Muscle layer of colon (tissue), 2 donors: ENCODE data around the gene SPATA46.

Experiments used
- H3K27ac ChIP-seq: one replicate; pipeline ENCODE4 v1.7.0; 2013; ENCODE audit warnings: low read depth, mild to moderate bottlenecking, low read length, moderate library complexity
- H3K27me3 ChIP-seq, 2 donors: one replicate each; pipeline ENCODE4 v1.7.0; 2013; ENCODE audit warnings: low read length in 2 of 2, mild to moderate bottlenecking in 2 of 2; ENCODE audit not compliant: insufficient read depth in 2 of 2, control insufficient read depth in 1 of 2
- H3K36me3 ChIP-seq: one replicate; pipeline ENCODE4 v1.7.0; 2013; ENCODE audit warnings: mild to moderate bottlenecking, low read length; ENCODE audit not compliant: insufficient read depth
- H3K4me1 ChIP-seq: one replicate; pipeline ENCODE4 v1.7.0; 2013; ENCODE audit warnings: mild to moderate bottlenecking, low read length; ENCODE audit not compliant: insufficient read depth
- H3K4me3 ChIP-seq, 2 donors: one replicate each; pipeline ENCODE4 v1.7.0; 2013; ENCODE audit warnings: low read length in 2 of 2, low read depth in 1 of 2, mild to moderate bottlenecking in 1 of 2, moderate library complexity in 1 of 2
- H3K9ac ChIP-seq: one replicate; pipeline ENCODE4 v1.7.0; 2013; ENCODE audit warnings: low read length
- H3K9me3 ChIP-seq: one replicate; pipeline ENCODE4 v1.7.0; 2013; ENCODE audit warnings: mild to moderate bottlenecking, low read length
- donor health status: abdominal sarcoma.
- donor health status: Adenocarcinoma of cecum.

The SPATA46 gene

DNA sequence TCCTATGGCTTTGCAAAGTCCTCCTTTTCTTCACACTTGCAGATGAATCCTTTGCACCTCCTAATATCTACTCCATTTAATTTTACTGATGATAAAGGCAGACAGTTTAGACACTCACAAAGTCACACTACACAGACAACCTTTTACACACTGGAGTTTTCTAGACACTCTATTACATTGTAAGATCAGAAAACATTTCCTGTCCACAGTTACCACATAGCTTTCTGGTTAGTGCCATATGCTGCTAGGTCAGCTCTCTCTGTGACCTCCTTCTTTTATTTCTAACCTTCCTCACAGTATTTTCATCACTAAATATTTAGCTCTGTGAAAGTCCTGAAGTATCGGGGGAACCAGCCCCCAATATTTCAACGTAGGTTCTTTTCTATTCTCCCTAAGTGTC lies 30.2 kb upstream of the SPATA46 start:
- H3K27ac ChIP-seq = no peak overlapping the region
- H3K9ac ChIP-seq = no peak overlapping the region
- no peaks in the 10 kb centered on the region for H3K36me3 ChIP-seq
- H3K4me3 ChIP-seq = no peak overlapping the region
- H3K9me3 ChIP-seq = no peaks in the 10 kb centered on the region
- no peaks in the 10 kb centered on the region for H3K4me1 ChIP-seq
- no peaks in the 10 kb centered on the region for H3K27me3 ChIP-seq

DNA sequence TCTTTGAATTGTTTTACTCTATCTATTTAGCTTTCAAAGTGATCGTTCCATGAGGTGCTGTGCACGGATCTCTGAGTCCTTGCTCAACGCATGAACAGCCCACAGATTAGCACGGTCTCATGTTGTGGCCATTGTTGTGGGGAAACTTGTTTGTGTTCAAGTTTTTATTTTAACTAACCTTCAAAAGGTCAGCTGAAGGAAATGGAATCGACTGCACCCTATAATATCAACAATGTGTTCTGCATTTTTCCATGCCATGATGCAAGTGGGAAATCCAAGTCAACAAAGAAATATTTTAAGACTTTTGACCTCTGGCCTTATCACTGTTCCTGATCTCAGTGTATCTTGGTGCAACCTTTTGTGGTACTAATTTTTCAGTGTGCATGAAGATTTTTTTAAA lies 29.1 kb upstream of the SPATA46 start:
- no peaks in the 10 kb centered on the region for H3K36me3 ChIP-seq
- H3K9ac ChIP-seq = no peak overlapping the region
- no peak overlapping the region for H3K4me3 ChIP-seq
- H3K27me3 ChIP-seq = no peaks in the 10 kb centered on the region
- no peaks in the 10 kb centered on the region for H3K9me3 ChIP-seq
- no peak overlapping the region for H3K27ac ChIP-seq
- no peaks in the 10 kb centered on the region for H3K4me1 ChIP-seq

DNA sequence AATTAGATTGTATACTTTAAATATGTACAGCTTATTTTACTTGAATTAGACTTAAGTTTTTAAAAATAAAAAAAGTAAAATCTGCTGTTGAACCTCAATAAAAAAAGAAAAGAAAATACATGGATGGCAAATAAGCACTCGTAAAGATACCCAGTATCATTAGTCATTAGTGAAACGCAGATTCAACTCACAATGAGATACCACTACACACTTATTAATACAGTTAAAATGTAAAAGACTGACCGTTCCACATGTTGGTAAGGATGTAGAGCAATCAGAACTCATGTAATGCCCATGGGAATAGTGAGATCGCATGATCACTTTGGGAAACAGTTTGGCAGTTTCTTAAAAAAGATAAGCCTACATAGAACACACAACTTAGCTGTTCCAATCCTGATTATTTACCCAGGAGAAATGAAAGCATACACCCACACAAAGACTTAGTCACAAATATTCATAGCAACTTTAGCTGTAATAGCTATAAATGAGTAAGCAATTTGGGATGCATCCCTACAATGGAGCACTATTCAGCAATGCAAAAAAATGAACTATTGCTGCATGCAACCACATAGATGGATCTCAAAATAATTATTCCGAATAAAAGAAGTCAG lies 28.0 kb upstream of the SPATA46 start:
- Histone ChIP-seq H3K27ac (no peak overlapping the region), H3K9ac (no peak overlapping the region), H3K27me3 (no peaks in the 10 kb centered on the region), H3K4me3 (no peak overlapping the region), H3K4me1 (no peaks in the 10 kb centered on the region), H3K9me3 (no peaks in the 10 kb centered on the region), H3K36me3 (no peaks in the 10 kb centered on the region)

DNA sequence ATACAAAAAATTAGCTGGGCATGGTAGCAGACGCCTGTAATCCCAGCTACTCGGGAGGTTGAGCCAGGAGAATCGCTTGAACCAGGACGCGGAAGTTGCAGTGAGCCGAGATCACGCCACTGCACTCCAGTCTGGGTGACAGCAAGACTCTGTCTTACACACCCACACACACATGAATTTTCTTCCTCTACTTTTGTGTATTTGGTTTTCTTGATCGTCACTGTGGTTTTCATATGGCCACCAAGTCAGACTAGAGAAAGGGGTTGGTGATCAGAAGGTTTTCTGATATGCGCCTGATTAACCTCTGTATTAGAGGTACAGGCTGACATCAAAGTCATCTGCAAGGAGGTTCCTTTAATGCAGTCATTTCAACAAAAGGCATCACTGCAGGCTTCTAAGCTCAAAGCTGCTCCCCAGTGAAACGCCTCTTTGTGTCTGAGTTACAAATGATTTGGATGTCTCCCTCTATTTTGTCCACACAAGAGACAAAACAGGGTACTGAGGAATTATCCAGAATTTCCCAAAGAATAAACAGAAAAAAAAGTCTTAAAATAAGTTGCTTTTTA lies 24.2 kb upstream of the SPATA46 start:
- H3K9ac ChIP-seq = no peak overlapping the region
- no peaks in the 10 kb centered on the region for H3K36me3 ChIP-seq
- H3K9me3 ChIP-seq = no peaks in the 10 kb centered on the region
- H3K4me1 ChIP-seq = no peaks in the 10 kb centered on the region
- no peaks in the 10 kb centered on the region for H3K27me3 ChIP-seq
- no peak overlapping the region for H3K27ac ChIP-seq
- H3K4me3 ChIP-seq = no peak overlapping the region

DNA sequence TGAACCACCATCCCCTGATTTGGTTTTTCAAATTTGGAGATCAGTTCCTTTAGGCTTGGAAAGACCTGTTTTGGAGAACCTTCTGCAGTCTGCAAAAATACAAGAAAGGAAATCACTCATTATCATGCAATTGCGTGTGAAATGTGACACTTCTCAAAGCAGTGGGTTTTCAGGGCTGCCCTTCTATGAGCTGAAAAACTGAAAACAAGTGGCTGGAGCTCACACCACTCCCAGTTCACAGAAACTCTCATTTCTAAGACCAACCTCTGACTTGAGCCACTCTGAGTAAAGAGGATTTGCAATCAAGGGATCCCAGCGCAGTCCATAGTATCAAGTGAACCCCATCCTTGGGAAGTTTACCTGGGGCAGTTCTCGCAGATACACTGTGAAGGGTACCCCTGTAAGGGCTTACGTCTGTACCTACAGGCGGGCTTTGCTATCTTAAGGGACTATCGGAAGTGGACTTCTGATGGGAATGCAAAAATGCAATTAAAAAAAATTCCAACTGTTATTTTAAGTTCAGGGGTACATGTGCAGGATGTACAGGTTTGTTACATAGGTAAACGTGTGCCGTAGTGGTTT lies 22.4 kb upstream of the SPATA46 start:
- Histone ChIP-seq H3K27ac (no peak overlapping the region), H3K9me3 (no peaks in the 10 kb centered on the region), H3K4me1 (no peaks in the 10 kb centered on the region), H3K9ac (no peak overlapping the region), H3K4me3 (no peak overlapping the region), H3K36me3 (no peaks in the 10 kb centered on the region), H3K27me3 (no peaks in the 10 kb centered on the region)

DNA sequence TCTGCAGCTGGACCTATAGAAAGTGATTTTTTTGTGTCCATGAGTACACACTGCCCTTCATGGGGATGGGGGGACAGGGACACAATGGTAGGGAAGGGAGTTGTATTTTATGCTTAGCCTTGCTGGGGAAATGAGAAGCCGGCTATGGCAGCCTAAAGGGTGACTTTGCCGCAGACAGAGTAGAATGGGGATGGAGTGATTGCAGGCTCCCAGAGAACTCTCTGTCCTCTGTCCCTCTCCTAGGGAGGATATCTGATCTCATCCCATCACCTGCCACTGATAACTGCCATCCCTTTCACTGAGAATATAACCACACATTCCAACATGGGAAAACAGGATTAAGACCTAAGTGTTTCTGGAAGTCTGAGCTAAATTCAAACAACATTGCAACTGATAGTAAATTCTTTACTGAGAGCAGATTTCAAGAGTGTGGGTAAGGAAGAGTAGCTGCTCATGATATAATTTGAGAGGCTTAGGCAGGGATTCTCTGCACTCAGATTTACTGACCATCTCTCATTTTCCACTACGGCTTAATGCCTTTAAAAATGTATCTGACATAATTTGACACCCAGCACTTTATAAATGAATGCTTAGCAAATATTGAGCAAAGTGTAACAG lies 21.4 kb upstream of the SPATA46 start:
- Histone ChIP-seq H3K36me3 (no peaks in the 10 kb centered on the region), H3K4me3 (no peak overlapping the region), H3K9me3 (no peaks in the 10 kb centered on the region), H3K4me1 (no peaks in the 10 kb centered on the region), H3K27ac (no peak overlapping the region), H3K27me3 (no peaks in the 10 kb centered on the region), H3K9ac (no peak overlapping the region)

DNA sequence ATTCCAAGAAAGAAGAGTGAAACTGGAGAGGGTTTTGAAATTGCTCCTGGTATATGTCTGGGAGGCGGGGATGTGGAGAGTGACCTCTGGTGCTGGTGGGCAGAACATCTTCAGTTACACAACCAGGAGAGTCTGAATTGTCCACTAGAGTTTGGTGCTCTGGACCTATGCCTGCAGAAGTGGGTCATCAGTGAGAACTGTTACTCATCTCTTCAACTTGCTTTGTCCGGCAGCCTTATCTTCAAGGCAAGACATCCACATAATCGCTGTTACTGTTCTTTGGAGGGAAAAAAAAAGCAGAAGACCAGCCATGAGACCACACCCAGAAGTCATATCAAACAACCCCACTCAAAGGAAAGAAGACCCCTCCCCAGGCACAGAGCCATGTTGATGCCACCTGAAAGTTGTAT lies 20.4 kb upstream of the SPATA46 start:
- Histone ChIP-seq H3K4me1 (no peaks in the 10 kb centered on the region), H3K27me3 (no peaks in the 10 kb centered on the region), H3K4me3 (no peak overlapping the region), H3K9ac (no peak overlapping the region), H3K27ac (no peak overlapping the region), H3K9me3 (no peaks in the 10 kb centered on the region), H3K36me3 (no peaks in the 10 kb centered on the region)

DNA sequence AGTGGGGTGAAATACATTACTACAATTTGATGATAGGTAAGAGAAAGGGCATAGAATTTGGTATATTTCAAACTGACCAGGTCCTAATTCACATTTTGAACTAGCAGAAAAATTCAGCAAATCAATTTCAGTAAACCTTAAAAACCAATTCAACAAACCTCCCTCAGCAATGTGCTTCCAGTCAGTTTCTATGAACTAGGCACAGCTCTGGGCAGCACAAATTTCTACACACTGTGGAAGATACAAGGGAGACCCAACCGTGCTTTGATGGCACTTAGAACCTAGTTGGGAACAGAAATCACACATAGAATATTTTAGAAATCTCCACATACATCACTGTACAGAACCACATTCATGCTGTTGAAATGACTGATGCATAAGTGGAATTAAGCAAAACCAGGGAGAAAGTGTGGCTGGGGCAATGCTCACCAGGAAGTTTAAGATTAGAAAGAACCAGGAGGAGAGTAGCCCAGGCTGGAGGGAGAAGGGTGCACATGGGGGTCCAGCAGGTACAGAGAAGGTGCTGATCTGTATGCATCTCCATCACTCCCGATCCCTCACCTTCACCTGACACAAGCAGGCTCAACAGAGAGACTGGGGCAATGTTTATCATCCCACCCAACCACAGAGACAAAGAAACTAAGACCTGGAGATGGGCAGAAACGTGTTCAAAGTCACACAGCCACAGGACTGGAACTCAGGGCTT lies 19.7 kb upstream of the SPATA46 start:
- Histone ChIP-seq H3K4me1 (no peaks in the 10 kb centered on the region), H3K36me3 (no peaks in the 10 kb centered on the region), H3K4me3 (no peak overlapping the region), H3K9me3 (no peaks in the 10 kb centered on the region), H3K9ac (no peak overlapping the region), H3K27ac (no peak overlapping the region), H3K27me3 (no peaks in the 10 kb centered on the region)

DNA sequence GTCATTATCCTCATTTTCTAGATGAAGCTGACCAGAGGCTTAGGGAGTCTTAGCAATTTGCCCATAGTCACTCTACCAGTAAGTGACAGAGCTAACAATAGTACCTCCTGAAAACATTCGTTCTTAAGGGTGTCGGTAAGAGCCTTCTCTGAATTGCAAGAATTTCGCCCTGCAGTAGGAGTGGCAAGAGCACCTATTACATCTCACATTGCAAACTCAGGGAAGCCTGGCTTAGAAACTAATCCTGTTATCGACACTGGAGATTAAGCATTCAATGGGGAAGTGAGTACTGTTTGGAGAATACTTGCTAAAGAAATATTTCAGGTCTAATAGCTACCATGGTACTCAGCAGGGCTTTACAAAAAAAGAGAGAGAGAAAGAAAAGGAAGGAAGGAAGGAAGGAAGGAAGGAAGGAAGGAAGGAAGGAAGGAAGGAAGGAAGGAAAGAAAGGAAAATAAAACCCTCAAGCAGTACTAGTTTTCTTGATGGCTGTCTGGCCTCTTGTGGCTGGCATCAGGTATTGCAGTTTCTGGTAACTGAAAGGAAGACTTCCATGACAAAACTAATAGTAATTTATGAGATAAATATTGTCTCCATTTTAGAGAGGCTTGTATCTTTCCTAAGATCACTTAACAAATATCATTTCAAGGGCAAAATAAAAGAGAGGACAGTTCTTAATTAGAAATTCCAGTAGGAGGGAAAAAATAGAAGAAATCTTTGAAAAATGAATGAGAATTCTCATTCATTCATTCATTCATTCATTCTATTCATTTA lies 15.3 kb upstream of the SPATA46 start:
- no peaks in the 10 kb centered on the region for H3K4me1 ChIP-seq
- H3K27ac ChIP-seq = no peak overlapping the region
- no peak overlapping the region for H3K4me3 ChIP-seq
- H3K27me3 ChIP-seq = no peaks in the 10 kb centered on the region
- no peak overlapping the region for H3K9ac ChIP-seq
- H3K36me3 ChIP-seq = no peaks in the 10 kb centered on the region
- H3K9me3 ChIP-seq = no peaks in the 10 kb centered on the region

DNA sequence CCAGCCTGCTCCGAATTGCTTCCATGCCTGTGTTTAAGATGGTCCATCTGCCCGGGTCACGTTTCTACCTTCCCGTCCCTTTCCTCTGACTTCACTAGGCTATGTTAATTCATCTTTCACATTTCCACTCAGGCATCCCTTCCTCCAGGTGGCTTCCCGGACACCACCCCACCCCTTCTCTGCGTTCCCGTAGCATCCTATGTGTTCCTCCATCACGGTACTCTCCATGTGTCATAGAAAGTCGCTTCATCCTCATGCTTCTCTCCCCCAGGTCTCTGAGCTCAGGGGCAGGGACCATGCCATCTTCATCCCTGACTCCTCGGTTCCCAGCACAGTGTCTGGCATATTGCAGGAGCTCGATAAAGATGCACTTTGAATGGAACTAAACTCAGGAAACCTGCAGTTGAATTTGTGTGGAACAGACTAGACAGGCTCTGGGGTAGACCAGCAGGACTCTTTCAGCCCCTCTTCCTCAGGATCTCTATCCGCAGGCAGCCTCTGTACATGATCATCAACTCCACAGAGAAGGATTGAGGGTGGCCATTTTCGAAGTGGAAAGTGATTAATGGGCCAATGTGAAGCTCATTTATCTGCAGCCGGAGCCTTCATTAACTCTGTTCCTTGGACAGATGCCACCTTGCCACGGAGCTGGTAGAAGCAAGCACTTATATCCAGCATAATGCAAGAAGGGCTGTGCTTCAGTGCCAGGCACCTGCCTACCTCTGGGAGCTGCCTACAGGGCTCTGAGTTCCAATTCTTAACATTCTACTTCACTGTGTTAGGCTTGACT lies 13.9 kb upstream of the SPATA46 start:
- Histone ChIP-seq H3K4me3 (no peak overlapping the region), H3K4me1 (no peaks in the 10 kb centered on the region), H3K27ac (no peak overlapping the region), H3K36me3 (no peaks in the 10 kb centered on the region), H3K9ac (no peak overlapping the region), H3K27me3 (no peaks in the 10 kb centered on the region), H3K9me3 (no peaks in the 10 kb centered on the region)
